Dermis lymphatic vessel endothelial cell (primary cell): Measurements from ENCODE around the gene SLITRK5. TPM values are rescaled to one million over a fixed set of nuclear protein-coding genes. Genes with fewer than 3 reads are reported as not detected.

Source experiments
- total RNA-seq: library from RNA; depleted of rRNA; stranded (reverse); fragments of >200 nt; gene quantifications from 2 replicates; pipeline ENCODE4 v1.2.1, GENCODE V29; 2014

The SLITRK5 gene
- not detected in 2 replicates for total RNA-seq

GRCh38 chr13:87671031-87671752, at the start of gene SLITRK5:
SLITRK5 (plus strand) TSS chr13:87671371; CDS start chr13:87675389, 4,018 bp downstream.

